GM18951 (cell line): Measurements from ENCODE around the gene LUM.

Experiments used
- POLR2A ChIP-seq: IDR thresholded peaks from 4 replicates; pipeline ENCODE4 v1.6.1; 2011; ENCODE audit warnings: mild to moderate bottlenecking; ENCODE audit not compliant: insufficient read length, insufficient read depth; ENCODE audit errors: extremely low read depth
- in situ Hi-C: fragments of 300-500 bp; cut with MboI; formaldehyde crosslinking; loops from one replicate; pipeline ENCODE4 v1.12.0; 2022; ENCODE audit warnings: low sequenced_read_pairs, mixed read lengths, inconsistent platforms; ENCODE audit not compliant: unreplicated experiment

The LUM gene

DNA sequence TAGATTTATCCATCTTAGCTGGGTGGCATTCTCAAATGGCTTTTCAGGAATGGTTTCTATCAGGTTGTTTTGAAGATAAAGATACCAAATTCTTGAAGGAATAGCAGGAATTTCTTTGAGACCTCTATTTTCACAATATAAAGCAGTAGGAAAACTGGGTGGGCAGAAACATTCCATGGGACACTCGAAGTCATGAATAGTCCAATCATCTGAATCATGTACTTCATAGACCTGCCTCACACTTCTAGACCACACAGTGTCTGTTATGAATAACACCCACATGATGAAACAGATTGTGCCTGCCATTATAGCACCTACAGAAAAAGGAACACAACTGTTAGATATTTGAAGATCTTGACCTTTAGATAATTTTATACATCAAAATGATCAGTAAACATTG, 55.3 kb downstream of the LUM start:
- in situ Hi-C loops: no loop called here
- no peak for TF ChIP-seq POLR2A

DNA sequence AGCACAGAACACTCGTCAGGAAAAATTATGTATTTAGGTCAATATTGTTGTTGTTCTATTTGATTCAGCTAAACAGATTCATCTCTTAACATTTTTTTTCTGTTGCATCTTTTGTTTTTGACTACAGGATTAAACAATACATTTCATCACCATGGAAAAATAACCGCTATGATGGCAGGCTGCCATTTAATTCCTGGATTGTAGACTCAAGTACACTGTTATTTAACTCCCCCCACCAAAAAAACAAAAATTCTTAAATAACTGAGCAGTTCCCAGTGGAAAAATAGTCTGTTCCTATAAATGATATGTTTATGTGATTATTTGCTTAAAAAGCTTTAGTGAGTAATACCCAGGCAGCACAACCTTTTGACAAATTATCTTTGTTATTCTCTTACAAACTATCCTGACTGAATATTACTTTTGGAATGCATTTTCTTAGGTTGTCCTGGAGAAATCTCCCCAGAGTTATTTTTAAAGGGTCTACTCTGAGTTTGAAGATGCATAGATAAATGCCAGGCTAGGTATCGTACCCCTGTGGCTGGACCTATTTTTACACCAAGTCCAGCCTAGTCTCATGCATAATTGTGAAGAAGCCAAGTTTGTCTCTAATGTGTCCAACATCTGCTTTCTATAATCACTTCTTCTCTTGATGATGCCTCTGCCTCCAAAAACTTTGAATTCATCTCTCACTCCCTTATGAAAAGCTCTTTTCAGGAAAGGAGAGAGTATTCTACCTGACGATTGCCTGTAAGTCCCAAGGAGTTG, 57.2 kb downstream of the LUM start:
- TF ChIP-seq POLR2A: no peak
- in situ Hi-C loops: no loop called here
